GM12874 (cell line): ENCODE measurements around the gene QDPR.

ENCODE experiments used
- TF ChIP-seq, protein P1 (sequence below): IDR thresholded peaks from 2 replicates; pipeline ENCODE4 v1.5.1; 2011; ENCODE audit warnings: low read depth, mild to moderate bottlenecking, control low read depth, low read length, moderate library complexity; ENCODE audit not compliant: insufficient read depth

Gene QDPR

GRCh38 chr4:17469931-17470674 is 41.8 kb downstream of the QDPR start:
- TF ChIP-seq, protein P1, sequence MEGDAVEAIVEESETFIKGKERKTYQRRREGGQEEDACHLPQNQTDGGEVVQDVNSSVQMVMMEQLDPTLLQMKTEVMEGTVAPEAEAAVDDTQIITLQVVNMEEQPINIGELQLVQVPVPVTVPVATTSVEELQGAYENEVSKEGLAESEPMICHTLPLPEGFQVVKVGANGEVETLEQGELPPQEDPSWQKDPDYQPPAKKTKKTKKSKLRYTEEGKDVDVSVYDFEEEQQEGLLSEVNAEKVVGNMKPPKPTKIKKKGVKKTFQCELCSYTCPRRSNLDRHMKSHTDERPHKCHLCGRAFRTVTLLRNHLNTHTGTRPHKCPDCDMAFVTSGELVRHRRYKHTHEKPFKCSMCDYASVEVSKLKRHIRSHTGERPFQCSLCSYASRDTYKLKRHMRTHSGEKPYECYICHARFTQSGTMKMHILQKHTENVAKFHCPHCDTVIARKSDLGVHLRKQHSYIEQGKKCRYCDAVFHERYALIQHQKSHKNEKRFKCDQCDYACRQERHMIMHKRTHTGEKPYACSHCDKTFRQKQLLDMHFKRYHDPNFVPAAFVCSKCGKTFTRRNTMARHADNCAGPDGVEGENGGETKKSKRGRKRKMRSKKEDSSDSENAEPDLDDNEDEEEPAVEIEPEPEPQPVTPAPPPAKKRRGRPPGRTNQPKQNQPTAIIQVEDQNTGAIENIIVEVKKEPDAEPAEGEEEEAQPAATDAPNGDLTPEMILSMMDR = no peak

DNA sequence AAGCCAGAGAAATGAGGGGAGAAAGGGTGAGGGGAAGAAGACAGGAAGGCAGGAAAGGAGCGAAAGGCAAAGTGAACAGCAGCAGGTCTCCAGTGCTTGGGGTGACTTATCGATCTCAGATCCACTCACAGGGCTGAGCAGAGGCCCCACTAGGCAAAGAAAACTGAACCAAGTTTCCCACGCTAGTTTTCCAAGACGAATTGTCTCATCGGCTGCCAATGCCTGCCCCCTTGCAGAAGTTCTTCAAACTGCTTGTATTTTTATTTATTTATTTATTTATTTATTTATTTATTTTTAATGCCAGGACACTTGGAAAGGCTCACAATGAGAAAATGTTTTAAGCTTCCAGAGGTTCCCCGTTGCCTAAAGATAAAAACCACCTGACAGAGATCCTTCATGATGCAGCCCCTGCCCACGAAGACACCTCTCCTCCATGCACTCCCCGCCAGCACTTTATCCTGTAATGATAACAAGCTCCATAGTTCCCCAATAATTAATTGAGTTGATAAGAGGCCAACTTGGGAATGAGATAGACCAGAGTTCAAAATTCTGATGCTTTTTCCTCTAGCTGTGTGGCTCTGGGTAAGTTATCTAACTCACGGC is 43.2 kb downstream of the QDPR start:
- TF ChIP-seq, protein P1 = peak; percentile 52

GRCh38 chr4:17463606-17464005 is 48.3 kb downstream of the QDPR start:
- TF ChIP-seq, protein P1 = no peak

DNA sequence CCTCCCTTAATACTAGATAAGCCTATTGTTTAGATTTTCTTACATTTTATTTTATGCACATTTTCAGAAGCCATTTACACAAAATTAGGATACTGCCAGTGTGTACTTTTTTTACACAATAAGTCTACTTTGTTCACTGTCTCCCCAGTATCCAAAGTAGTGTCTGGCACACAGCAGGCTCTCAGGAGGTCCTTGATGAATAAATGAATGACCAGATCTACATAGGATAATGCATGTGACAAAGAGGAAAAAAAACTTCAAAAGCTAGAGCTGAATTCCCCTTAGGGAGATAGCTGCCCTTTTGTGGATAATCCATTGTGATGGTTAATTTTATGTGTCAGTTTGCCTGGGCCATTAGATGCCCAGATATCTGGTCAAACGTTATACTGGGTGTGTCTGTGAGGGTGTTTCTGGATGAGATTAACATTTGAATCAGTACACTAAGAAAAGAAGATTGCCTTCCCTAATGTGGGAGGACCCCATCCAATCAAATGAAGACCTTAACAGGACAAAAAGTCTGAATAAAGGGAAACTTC is 61.6 kb downstream of the QDPR start:
- TF ChIP-seq, protein P1 = no peak

DNA sequence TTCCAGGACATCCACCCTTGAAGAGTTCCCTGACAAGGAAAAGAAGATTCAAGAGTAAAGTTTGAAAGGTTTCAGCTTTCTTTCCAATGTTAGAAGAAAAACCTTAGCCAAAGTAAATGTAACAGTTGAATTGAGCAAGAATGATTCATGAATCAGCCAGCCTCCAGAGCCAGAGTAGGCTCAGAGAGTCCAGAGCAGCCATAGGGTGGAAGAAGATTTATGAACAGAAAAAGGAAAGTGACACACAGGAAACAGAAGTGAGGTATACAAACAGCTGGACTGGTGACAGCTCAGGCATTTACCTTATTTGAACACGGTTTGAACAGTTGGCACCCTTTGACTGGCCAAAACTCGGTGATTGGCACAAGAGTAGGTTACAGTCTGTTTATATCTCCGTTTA is 63.2 kb downstream of the QDPR start:
- TF ChIP-seq, protein P1 = no peak

- TF ChIP-seq, protein P1 = peak; percentile 70
These were observed 64.1 kb downstream of the QDPR start for GRCh38 chr4:17447675-17448298.

DNA sequence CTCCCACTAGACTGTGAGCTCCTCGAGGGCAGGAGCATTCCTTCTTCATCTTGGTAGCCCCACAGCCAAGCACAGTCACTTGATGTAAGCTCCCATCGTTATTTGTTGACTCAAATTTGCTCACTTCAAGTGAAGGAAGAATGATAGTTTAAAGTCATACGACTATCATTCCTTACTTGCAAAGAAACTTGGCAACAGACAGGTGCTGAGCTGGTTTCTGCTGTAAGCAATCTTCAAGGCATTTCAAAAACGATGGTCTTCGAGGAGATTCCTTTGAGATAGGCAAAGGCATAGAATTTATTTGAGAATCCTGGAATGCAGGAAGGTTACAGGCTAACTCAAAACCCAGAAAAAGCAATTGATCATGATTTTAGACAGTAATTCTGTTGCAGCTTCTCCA is 64.8 kb downstream of the QDPR start:
- TF ChIP-seq, protein P1 = no peak
